Progenitor cell of endocrine pancreas (in vitro differentiated cells): Measurements from ENCODE around the gene KLHL10. TPM values are rescaled to one million over a fixed set of nuclear protein-coding genes. Genes with fewer than 3 reads are reported as not detected.

Experiments used
- DNase-seq: peaks from one replicate; pipeline ENCODE4 v3.0.0; 2021; ENCODE audit warnings: low spot score; ENCODE audit not compliant: unreplicated experiment
- H3K27ac Mint-ChIP-seq: 2 replicates; pipeline ENCODE4 v1.8.0; 2021; ENCODE audit warnings: mild to moderate bottlenecking, moderate library complexity, mixed read lengths
- H3K27me3 Mint-ChIP-seq: 2 replicates; pipeline ENCODE4 v1.8.0; 2021; ENCODE audit warnings: mixed read lengths
- H3K36me3 Mint-ChIP-seq: 2 replicates; pipeline ENCODE4 v1.8.0; 2022; ENCODE audit warnings: mixed read lengths; ENCODE audit not compliant: insufficient read depth
- H3K4me1 Mint-ChIP-seq: 2 replicates; pipeline ENCODE4 v1.8.0; 2021; ENCODE audit warnings: low read depth, mixed read lengths
- H3K4me3 Mint-ChIP-seq: 2 replicates; pipeline ENCODE4 v1.8.0; 2021; ENCODE audit warnings: low read depth, mild to moderate bottlenecking, moderate library complexity, mixed read lengths
- H3K9me3 Mint-ChIP-seq: 2 replicates; pipeline ENCODE4 v1.8.0; 2021; ENCODE audit warnings: low read depth, mixed read lengths
- total RNA-seq: library from RNA; stranded (reverse); gene quantifications from 2 replicates; pipeline ENCODE4 v1.2.1, GENCODE V29; 2021
- TF ChIP-seq, protein P1 (sequence below): fragments of 200-600 bp; sonication (generic); IDR thresholded peaks from one replicate; pipeline ENCODE4 v1.5.0; 2021; ENCODE audit warnings: antibody characterized with exemption, mild to moderate bottlenecking; ENCODE audit not compliant: unreplicated experiment

Gene KLHL10
- total RNA-seq, 1 donor from 2014 or later = not detected

DNA sequence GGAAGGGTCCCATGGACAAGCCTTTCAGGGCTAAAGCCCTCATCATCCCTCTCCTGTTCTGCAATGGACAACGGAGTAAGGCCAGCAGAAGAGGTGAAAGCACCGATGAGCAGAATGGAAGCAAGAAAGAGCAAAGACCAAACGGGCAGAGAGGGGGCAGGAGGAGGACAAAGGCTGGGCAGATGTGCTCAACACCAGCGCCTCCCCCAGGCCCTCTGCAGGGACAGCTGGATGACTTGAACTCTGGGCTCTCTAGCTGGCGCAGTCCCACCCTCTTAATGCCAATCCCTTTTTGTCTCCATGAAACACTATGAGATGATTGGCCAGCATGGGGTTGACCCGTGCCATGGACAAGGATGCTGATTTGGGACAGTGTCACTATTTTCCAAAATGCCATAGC lies 59.1 kb downstream of the KLHL10 start:
- TF ChIP-seq, protein P1, sequence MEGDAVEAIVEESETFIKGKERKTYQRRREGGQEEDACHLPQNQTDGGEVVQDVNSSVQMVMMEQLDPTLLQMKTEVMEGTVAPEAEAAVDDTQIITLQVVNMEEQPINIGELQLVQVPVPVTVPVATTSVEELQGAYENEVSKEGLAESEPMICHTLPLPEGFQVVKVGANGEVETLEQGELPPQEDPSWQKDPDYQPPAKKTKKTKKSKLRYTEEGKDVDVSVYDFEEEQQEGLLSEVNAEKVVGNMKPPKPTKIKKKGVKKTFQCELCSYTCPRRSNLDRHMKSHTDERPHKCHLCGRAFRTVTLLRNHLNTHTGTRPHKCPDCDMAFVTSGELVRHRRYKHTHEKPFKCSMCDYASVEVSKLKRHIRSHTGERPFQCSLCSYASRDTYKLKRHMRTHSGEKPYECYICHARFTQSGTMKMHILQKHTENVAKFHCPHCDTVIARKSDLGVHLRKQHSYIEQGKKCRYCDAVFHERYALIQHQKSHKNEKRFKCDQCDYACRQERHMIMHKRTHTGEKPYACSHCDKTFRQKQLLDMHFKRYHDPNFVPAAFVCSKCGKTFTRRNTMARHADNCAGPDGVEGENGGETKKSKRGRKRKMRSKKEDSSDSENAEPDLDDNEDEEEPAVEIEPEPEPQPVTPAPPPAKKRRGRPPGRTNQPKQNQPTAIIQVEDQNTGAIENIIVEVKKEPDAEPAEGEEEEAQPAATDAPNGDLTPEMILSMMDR = no peak
- H3K9me3 Mint-ChIP-seq = no peaks in the 10 kb centered on the region
- peaks cover 36% of the 10 kb centered on the region for H3K36me3 Mint-ChIP-seq
- no peaks in the 10 kb centered on the region for H3K27me3 Mint-ChIP-seq
- no peak overlapping the region for H3K4me3 Mint-ChIP-seq
- peaks cover 2% of the 10 kb centered on the region for H3K4me1 Mint-ChIP-seq
- H3K27ac Mint-ChIP-seq = no peak overlapping the region
- DNase-seq = no peak

Other genes with a start within 250 kb of the KLHL10 start
- gene KRT16, start 225.1 kb upstream of the KLHL10 start, total RNA-seq = not detected in 2 replicates
- gene KRT17, start 213.2 kb upstream of the KLHL10 start, total RNA-seq = 0.22 and 0.46 TPM in 2 replicates
- 622 and 652 TPM in 2 replicates for gene EIF1, start 148.9 kb upstream of the KLHL10 start, total RNA-seq
- gene GAST, start 125.5 kb upstream of the KLHL10 start, total RNA-seq = 28.1 and 32.0 TPM in 2 replicates
- gene HAP1, start 103.2 kb upstream of the KLHL10 start, total RNA-seq = 13.7 and 14.9 TPM in 2 replicates
- gene JUP, start 51.1 kb upstream of the KLHL10 start, total RNA-seq = 195 and 199 TPM in 2 replicates
- gene P3H4, start 25.9 kb upstream of the KLHL10 start, total RNA-seq = 30.4 and 31.7 TPM in 2 replicates
- gene FKBP10, start 24.8 kb upstream of the KLHL10 start, total RNA-seq = 154 and 155 TPM in 2 replicates
- gene NT5C3B, start 1.6 kb upstream of the KLHL10 start, total RNA-seq = 105 and 115 TPM in 2 replicates
- 16.9 and 19.6 TPM in 2 replicates for gene KLHL11, start 27.6 kb downstream of the KLHL10 start, total RNA-seq
- gene ACLY, start 81.1 kb downstream of the KLHL10 start, total RNA-seq = 186 and 188 TPM in 2 replicates
- 6.3 and 7.1 TPM in 2 replicates for gene ODAD4, start 92.8 kb downstream of the KLHL10 start, total RNA-seq
- gene CNP, start 129.0 kb downstream of the KLHL10 start, total RNA-seq = 98.7 and 102 TPM in 2 replicates
- gene DNAJC7, start 179.6 kb downstream of the KLHL10 start, total RNA-seq = 113 and 117 TPM in 2 replicates
- gene NKIRAS2, start 182.3 kb downstream of the KLHL10 start, total RNA-seq = 44.8 and 48.1 TPM in 2 replicates
- 3.2 and 3.7 TPM in 2 replicates for gene C17orf113, start 212.8 kb downstream of the KLHL10 start, total RNA-seq